Uterine smooth muscle cell (primary cell): ENCODE data around the gene ZNF141. TPM values are rescaled to one million over a fixed set of nuclear protein-coding genes. Genes with fewer than 3 reads are reported as not detected.

Experiments used
- total RNA-seq: library from RNA; depleted of rRNA; stranded (reverse); fragments of >200 nt; gene quantifications from 2 replicates; pipeline ENCODE4 v1.2.3, GENCODE V29; 2014

Gene ZNF141
- 12.9 and 13.9 TPM in 2 replicates for total RNA-seq

GRCh38 chr4:337143-337931, at the start of gene ZNF141:
TSS of gene ZNF141 (plus strand) at chr4:337814. CDS start at chr4:337984, 170 bp downstream.

DNA sequence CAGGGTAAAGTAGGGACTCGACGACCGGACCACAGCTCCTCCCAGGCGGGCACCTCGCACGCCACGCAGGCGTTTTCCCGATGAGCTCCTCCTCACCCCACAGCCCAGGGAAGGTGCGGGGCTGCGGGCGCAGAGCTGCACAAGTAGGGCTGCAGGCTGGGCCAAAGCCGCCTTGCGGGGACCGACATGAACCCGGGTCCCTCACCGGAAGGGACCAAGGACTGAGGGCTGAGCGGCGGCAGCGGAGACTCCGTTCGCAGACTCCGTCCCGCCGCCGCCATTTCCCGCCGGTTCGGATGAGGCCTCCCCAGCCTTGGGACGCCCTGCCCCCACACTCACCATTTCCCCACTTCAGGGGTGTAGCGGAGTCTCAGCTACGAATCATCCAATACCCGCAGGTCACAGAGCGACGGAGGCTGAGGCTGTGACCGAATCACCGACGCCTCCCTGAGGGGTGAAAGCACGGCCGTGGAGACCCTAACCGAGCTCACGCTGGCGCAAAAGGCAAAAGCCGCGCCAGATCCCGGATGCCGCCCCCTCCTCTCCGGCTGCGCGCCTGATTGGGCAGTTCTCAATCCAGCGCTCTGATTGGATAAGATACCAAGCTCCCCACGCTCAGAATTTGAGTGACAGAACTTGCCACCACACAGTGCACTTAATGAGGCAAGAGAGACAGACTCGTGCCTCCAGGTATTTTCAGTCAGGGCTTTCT, 32.5 kb upstream of the ZNF141 start, which contains the start of gene ZNF732:
ZNF732 (minus strand) TSS at position 506 of the 712 bp plus-strand sequence; CDS start at position 342, 164 bp downstream.

Other genes with a start within 250 kb of the ZNF141 start
- 8.2 and 9.2 TPM in 2 replicates for gene ZNF718, start 213.3 kb upstream of the ZNF141 start, total RNA-seq
- gene ZNF732, start 32.3 kb upstream of the ZNF141 start, total RNA-seq = 0.12 and 0.66 TPM in 2 replicates
- 23.4 and 24.7 TPM in 2 replicates for gene ZNF721, start 161.3 kb downstream of the ZNF141 start, total RNA-seq
- gene PIGG, start 161.4 kb downstream of the ZNF141 start, total RNA-seq = 48.7 and 49.0 TPM in 2 replicates
- not detected in 2 replicates for gene TMEM271, start 238.5 kb downstream of the ZNF141 start, total RNA-seq